A673 (cell line): ENCODE measurements around the gene PRKCA.

Source experiments
- CTCF ChIP-seq: fragments of 300-800, 200-600 bp; sonication (generic); conservative IDR thresholded peaks from 2 replicates; pipeline ENCODE4 v1.5.1; 2017; ENCODE audit warnings: low read depth, mild to moderate bottlenecking, antibody characterized with exemption, low read length, moderate library complexity, mixed read lengths
- EZH2 ChIP-seq: fragments of 200-600 bp; sonication (generic); IDR thresholded peaks from 2 replicates; pipeline ENCODE4 v1.6.1; 2017; ENCODE audit warnings: borderline replicate concordance, low read depth, mild to moderate bottlenecking, mixed read lengths, antibody characterized with exemption, low read length; ENCODE audit not compliant: poor library complexity, severe bottlenecking

GRCh38 chr17:66726371-66726770, 424.0 kb downstream of the PRKCA start:
- no peak for TF ChIP-seq CTCF
- TF ChIP-seq EZH2, result no peak
